GM19438 (cell line): ENCODE data around the gene LTBP2.
A peak's percentile ranks its signal among the peaks of the same experiment; 100 is the strongest.

Source experiments
- ATAC-seq: cut with Tn5 transposase; IDR thresholded peaks from one replicate; pipeline ENCODE4 v1.9.1; 2021; ENCODE audit warnings: low read depth; ENCODE audit not compliant: unreplicated experiment

LTBP2 gene

GRCh38 chr14:74495356-74495755 is 116.7 kb downstream of the LTBP2 start:
- ATAC-seq: no peak

DNA sequence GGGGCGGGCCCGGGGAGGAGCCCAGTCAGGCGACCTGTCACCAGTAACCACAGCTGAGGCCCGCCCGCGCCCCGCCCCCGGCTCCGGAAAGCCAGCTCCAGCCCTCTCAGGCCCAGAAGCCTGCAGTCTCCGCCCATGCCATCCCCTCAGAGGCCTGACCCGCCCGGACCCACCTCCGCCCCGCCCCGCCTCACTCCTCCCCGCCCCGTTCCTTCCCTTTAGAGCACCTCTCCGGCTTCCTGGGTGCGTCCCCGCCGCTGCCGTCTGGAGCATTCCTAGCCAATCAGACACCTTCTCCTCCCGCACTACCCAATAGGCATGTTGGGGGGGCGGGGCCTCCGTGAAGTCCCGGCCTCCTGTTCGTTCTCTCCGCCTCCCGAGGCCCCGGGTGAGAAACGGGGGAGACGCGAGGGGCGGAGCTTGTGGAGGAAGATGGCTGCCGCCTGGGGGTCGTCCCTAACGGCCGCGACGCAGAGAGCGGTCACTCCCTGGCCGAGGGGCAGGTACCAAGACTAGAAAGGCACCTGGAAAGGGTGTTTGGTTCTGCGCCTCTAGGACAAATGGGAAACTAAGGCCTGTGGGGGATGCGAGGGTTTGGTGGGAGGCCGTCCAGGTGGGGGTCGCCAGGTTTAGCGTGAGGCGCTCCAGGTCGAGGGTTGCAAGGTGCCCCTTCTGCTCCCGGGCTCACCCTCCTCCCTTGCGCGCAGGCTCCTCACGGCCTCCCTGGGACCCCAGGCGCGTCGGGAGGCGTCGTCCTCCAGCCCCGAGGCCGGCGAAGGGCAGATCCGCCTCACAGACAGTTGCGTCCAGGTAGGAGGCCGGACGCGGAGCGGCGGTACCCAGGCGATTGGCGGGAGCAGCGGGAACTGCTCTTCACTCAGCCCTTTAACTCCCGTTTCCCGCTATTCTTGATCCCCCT is 118.4 kb downstream of the LTBP2 start, which contains the start of gene ISCA2:
ISCA2 (plus strand) TSS at position 423 of the 919 bp plus-strand sequence; CDS start at position 433, 10 bp downstream.
- peak; percentile 83 for ATAC-seq

DNA sequence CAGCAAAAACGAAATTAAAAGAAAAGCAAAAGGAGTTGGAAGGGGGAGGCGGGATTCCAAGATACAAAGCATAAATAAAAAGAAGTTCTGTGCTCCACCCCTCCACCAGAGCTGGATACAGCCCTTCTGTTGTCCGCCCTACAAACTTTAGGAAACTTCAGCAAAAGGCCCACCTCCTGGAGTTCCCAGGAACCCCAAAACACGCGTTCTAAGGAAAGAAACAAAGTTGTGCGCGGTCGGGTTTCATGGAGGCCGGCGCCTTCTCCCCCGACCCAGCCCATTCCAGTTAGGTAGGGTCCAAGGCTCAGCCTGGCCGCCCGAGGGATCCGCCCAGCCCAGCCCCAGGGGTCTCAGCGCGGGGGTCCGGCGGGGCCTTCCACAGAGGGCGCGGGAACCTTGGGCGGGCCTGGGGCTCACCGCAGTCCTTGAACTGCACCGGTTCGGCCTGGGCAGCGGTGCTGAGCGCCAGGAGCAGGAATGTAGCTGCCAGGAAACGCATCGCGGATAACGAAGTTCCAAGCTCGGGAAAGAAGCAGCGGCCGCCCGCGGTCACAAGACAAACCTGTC is 119.2 kb downstream of the LTBP2 start, which contains the start of gene NPC2:
NPC2 (minus strand) TSS at position 530 of the 567 bp plus-strand sequence; CDS start at position 499, 31 bp downstream.
- ATAC-seq: peak; percentile 3

DNA sequence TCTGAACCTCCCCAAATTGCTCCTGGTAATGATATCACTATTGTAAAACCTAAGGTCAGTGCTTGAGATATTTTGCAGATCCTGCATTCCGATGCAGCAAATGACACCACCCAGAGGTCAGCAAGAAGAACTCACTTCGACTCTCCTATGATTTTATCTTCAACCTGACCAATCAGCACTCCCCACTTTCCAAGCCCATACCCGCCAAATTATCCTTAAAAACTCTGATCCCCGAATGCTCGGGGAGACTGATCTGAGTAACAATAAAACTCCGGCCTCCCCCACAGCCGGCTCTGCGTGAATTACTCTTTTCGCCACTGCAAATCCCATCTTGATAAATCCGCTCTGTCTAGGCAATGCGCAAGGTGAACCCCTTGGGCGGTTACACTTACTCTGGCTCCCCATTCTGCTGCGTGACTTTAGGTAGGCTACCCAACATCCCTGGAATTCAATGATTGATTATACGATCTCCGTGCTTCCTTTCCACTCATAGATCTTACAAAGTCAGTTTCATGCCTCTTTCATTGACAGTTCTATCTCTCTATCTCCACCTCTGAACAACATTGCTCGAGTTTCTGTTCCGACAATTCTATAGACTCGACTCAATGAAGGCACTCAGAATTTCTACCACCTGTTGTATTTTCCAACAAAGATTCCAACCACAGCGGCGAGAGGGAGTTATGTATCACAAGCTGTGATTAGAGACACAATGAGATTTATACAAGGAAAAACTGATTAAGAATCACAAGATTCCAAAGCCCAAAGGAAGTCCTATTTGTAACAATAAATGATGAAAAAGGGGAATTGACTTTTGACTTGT is 119.9 kb downstream of the LTBP2 start:
- no peak for ATAC-seq

DNA sequence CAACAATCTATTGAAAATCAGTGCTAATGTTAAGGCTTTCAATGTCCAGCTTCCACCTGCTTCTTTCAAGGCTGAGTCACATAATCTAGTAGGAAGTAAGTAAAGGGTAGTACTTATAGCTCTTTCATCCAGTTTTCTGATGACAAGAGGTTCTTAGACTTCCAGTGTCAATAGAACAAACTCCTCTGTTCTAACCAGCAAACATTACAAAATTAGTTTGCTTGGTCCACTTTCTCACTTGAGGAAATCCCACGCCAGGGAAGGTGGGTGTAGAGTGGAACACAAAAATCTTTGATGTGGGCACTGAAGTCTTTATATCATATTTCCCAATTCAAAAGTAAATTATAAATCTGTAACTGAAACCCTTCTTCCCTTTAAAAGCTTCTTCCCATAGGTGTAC is 121.6 kb downstream of the LTBP2 start:
- ATAC-seq: no peak

- no peak for ATAC-seq
Measured at GRCh38 chr14:74488786-74489397, 123.1 kb downstream of the LTBP2 start.

DNA sequence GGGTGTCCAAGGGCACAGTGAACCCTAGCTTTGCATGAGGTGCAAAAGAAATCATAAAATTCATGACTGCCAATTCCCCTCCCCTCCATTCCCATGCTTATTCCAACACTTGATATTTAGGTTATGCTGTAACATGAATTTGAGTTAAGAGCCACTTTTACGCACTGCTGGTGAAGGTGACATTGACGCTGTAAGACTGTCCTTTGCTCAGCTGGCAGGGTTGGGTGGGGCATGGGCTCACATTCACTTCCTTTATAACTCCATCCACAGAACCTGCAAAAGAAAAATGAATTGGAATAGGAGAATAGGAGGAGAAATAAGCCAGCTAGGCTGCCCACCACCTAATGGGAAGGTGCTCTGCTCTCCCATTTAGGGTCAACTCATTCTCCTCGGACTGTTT is 125.9 kb downstream of the LTBP2 start:
- ATAC-seq: no peak

GRCh38 chr14:74483321-74483720 is 128.7 kb downstream of the LTBP2 start:
- ATAC-seq: no peak

GRCh38 chr14:74482571-74482970 is 129.5 kb downstream of the LTBP2 start:
- ATAC-seq: no peak

DNA sequence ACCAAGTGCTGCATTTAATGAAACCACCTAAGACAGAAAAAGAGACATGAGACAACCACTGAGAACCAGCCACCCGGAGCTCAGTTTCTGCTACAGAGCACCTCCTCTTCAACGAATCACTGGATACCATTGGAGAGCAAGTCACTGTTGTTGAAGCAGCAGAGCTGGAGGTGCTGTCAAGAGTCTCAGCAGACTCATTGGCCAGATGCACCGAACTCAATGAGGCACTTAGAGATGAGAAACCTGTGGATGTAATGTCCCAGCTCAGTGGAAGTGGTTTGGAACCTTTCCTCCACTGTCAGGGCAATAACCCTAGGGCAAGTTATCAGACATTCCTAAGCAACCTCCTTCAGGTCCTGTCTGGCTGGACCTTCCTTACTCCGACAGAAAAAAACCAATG is 132.0 kb downstream of the LTBP2 start:
- no peak for ATAC-seq

DNA sequence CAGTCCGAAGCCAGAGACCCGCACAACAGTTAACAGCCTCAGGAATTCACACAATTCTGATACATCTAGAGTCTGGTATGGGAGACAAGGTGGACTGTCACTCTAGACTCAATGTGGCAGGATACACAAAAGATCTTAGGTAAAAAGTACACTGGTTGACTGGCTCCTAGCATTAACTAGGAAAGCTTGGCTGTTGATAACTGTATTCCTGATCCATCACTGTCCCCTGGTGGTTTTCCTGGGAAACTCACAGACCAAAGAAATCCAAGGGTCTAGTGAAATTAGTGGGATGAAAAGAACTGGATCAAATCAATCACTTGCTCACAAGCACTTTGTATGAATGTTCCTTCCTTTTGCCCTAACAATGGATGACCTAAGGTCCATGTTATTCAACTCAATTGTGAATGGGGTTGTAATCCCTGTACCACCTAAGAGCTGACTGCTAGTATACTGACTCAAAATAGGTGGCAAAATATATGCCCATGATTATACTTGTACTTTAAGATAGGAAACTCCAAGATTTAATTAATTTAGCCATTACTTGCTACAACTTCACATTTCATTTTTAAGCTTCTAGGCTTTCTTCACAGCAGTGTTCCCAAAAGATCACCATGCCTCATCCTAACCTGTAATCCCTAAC is 132.9 kb downstream of the LTBP2 start:
- no peak for ATAC-seq

DNA sequence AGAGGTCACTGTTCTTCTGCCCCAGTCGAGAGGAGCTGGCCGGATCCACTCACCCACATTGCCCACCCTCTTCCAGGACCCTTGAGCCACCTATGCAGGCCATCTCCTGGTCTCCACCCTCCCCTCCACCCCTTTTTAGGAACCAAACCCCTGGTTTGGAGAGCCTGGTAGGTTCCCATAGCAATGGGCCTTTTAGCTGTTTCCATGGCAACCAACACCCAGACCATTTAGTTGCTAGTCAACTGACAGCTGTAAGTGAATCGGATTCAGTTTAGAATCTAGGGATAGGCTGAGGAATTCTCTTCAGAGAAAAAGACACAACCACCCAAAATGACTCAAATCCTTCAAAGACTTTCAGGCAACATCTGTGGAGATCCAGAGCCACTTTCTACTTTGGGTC is 135.4 kb downstream of the LTBP2 start:
- no peak for ATAC-seq

- ATAC-seq: no peak
Measured at GRCh38 chr14:74476107-74476506, 135.9 kb downstream of the LTBP2 start.

DNA sequence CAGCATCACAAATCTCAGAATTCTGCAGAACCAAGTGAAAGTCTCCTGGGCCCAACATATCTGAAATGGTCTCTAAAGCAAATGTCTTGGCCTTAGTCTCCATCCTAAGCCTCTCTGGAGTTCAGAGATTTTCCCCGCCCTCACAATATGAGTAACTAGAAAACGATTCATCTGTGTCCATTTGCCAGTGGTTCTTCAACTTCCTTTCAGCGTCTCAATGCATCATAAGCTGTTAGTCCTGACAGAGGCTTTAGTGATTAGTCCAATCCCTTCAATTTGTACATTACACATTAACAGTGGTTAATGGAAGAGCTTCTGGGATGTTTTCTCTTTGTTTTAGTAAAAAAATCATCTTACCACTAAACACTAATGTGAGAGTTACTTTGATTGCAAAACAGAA is 136.4 kb downstream of the LTBP2 start:
- no peak for ATAC-seq

- no peak for ATAC-seq
Measured at GRCh38 chr14:74474376-74474775, 137.7 kb downstream of the LTBP2 start.

- no peak for ATAC-seq
Measured at GRCh38 chr14:74472601-74473000, 139.4 kb downstream of the LTBP2 start.

GRCh38 chr14:74469548-74470518 is 142.2 kb downstream of the LTBP2 start:
- ATAC-seq: no peak

- no peak for ATAC-seq
Measured at GRCh38 chr14:74468513-74468912, 143.5 kb downstream of the LTBP2 start.

- no peak for ATAC-seq
Measured at GRCh38 chr14:74465335-74465734, 146.7 kb downstream of the LTBP2 start.
